Natural killer cell (primary cell): Measurements from ENCODE around the gene ST6GAL1. TPM values are rescaled to one million over a fixed set of nuclear protein-coding genes. Genes with fewer than 3 reads are reported as not detected.
A peak's percentile ranks its signal among the peaks of the same experiment; 100 is the strongest.

ENCODE experiments used
- ATAC-seq, 3 donors: fragments of 150-1000 bp in 2 of 3; fragments of 200-7000 bp in 1 of 3; cut with Tn5 transposase; 1 replicate in 1 of 3; 2 replicates in 2 of 3; pipeline ENCODE4 v1.10.0; 2021; ENCODE audit warnings: mild to moderate bottlenecking in 2 of 3, moderate library complexity in 2 of 3
- DNase-seq, 2 donors: peaks; one replicate each; pipeline versions ENCODE4 v3.0.0 to v3.0.0-alpha.2; 2013 to 2021; ENCODE audit warnings: mixed read lengths in 1 of 2
- H3K27ac ChIP-seq: one replicate; pipeline ENCODE4 v1.5.1; 2013; ENCODE audit warnings: mild to moderate bottlenecking, low read length
- H3K27me3 ChIP-seq: one replicate; pipeline ENCODE4 v1.6.1; 2013; ENCODE audit warnings: low read length; ENCODE audit not compliant: control insufficient read depth, insufficient read depth
- H3K36me3 ChIP-seq: one replicate; pipeline ENCODE4 v1.6.1; 2013; ENCODE audit warnings: low read length; ENCODE audit not compliant: control insufficient read depth, insufficient read depth
- H3K4me1 ChIP-seq: one replicate; pipeline ENCODE4 v1.6.1; 2013; ENCODE audit warnings: low read length; ENCODE audit not compliant: control insufficient read depth, insufficient read depth
- H3K4me3 ChIP-seq: one replicate; pipeline ENCODE4 v1.5.1; 2013; ENCODE audit warnings: low read length
- H3K9me3 ChIP-seq: one replicate; pipeline ENCODE4 v1.6.1; 2013; ENCODE audit warnings: low read length; ENCODE audit not compliant: control insufficient read depth, insufficient read depth
- H3K27ac Mint-ChIP-seq, 2 donors: one replicate each; pipeline ENCODE4 v1.8.0; 2022; ENCODE audit warnings: mild to moderate bottlenecking in 2 of 2, mixed read lengths in 2 of 2, moderate library complexity in 1 of 2
- H3K27me3 Mint-ChIP-seq, 2 donors: one replicate each; pipeline ENCODE4 v1.8.0; 2022; ENCODE audit warnings: low read depth in 2 of 2, mixed read lengths in 2 of 2
- H3K36me3 Mint-ChIP-seq: one replicate; pipeline ENCODE4 v1.8.0; 2022; ENCODE audit warnings: mixed read lengths
- H3K4me1 Mint-ChIP-seq, 2 donors: one replicate each; pipeline ENCODE4 v1.8.0; 2022; ENCODE audit warnings: mixed read lengths in 2 of 2
- H3K4me3 Mint-ChIP-seq: one replicate; pipeline ENCODE4 v1.8.0; 2022; ENCODE audit warnings: mild to moderate bottlenecking, moderate library complexity, mixed read lengths
- H3K9me3 Mint-ChIP-seq, 2 donors: one replicate each; pipeline ENCODE4 v1.8.0; 2022; ENCODE audit warnings: mixed read lengths in 2 of 2
- CTCF ChIP-seq: fragments of 200-600 bp; IDR thresholded peaks from one replicate; pipeline ENCODE4 v1.8.0; 2022; ENCODE audit warnings: antibody characterized with exemption
- WGBS: methylation state at CpG from one replicate; pipeline ENCODE4 v1.1.7; 2013; ENCODE audit warnings: missing lambda C conversion rate; ENCODE audit not compliant: insufficient coverage; 5-methylcytosine and 5-hydroxymethylcytosine counted together
- intact Hi-C: fragments of 100-400 bp; cut with micrococcal nuclease; formaldehyde crosslinking; loops from one replicate; pipeline ENCODE4 v1.14.2; 2022
- total RNA-seq, 4 donors: library from RNA; stranded (reverse); fragments of 120-200 nt in 1 of 4; gene quantifications; one replicate each; pipeline versions ENCODE4 v1.2.3 to v1.2.4, GENCODE V29; 2013 to 2022

ST6GAL1 gene
- total RNA-seq, 3 donors from 2014 or later (not counting 1 experiment from before 2014, with no cell fraction given), result 121 to 182 (median 146) TPM

DNA sequence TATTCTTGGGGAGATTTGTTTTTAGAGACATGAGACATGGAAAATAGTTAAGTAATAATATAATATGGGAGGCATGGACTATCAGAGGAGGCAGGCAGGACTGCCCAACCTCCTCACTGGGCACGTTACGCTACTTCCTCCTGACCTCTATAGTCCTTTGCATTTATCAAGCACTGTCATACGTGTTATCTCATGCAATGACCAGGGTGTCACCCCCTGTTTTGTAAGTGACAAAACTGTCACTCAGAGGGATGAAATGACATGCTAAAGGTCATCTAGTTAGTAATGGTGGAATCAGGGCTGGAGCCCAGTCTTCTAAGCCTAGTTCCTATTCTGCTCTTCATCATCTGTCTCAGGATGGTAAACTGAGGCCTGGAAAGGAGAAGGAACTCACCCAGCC, 66.7 kb downstream of the ST6GAL1 start:
- ATAC-seq (no peak), DNase-seq (no peak)
- no peaks in the 10 kb centered on the region for H3K27me3 ChIP-seq
- Mint-ChIP-seq H3K4me3 (no peak overlapping the region), H3K36me3 (no peaks in the 10 kb centered on the region), H3K4me1 (peaks cover 41 to 45% of the 10 kb centered on the region in 2 donors), H3K9me3 (no peaks in the 10 kb centered on the region), H3K27me3 (no peaks in the 10 kb centered on the region), H3K27ac (peak overlapping the region; percentile 53 to 56)
- peak overlapping the region; percentile 31 for H3K4me3 ChIP-seq
- TF ChIP-seq CTCF, result no peak
- H3K9me3 ChIP-seq, result no peaks in the 10 kb centered on the region
- peaks cover 13% of the 10 kb centered on the region for H3K36me3 ChIP-seq
- intact Hi-C loops, result no loop called here
- peak overlapping the region; percentile 53 for H3K27ac ChIP-seq
- WGBS, result 59% methylated on average over 3 of the region's 3 CpGs
- H3K4me1 ChIP-seq, result peaks cover 31% of the 10 kb centered on the region

DNA sequence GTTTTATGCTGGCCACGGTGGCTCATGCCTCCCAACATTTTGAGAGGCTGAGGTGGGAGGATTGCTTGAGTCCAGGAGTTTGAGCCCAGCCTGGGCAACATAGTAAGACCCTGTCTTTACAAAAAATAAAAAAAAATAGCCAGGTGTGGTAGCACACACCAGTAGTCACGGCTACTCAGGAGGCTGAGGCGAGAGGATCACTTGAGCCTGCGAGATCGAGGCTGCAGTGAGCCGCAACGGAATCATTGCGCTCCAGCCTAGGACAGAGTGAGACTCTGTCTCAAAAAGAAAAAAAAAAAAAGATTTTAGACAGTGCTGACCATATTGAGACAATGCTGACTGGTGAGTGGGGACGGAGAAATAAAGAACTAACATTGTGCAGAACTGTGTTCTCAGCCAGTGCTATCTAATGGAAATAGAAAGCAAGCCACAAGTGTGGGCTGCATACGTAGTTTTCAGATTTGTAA, 67.2 kb downstream of the ST6GAL1 start:
- Histone ChIP-seq H3K27me3 (no peaks in the 10 kb centered on the region), H3K27ac (peak overlapping the region; percentile 57), H3K4me3 (peak overlapping the region; percentile 31), H3K9me3 (no peaks in the 10 kb centered on the region), H3K4me1 (peaks cover 31% of the 10 kb centered on the region), H3K36me3 (peaks cover 13% of the 10 kb centered on the region)
- Mint-ChIP-seq H3K27me3 (no peaks in the 10 kb centered on the region), H3K4me1 (peaks cover 45 to 47% of the 10 kb centered on the region in 2 donors), H3K36me3 (no peaks in the 10 kb centered on the region), H3K27ac (peak overlapping the region; percentile 53 to 56), H3K4me3 (no peak overlapping the region), H3K9me3 (no peaks in the 10 kb centered on the region)
- WGBS, result 85% methylated on average over 10 of the region's 10 CpGs
- intact Hi-C loops, result no loop called here
- no peak for TF ChIP-seq CTCF
- ATAC-seq (no peak), DNase-seq (no peak)

- H3K4me1 ChIP-seq, result peaks cover 38% of the 10 kb centered on the region
Observed at GRCh38 chr3:186998937-186999368, 68.6 kb downstream of the ST6GAL1 start.

More at GRCh38 chr3:186998937-186999368, 68.6 kb downstream of the ST6GAL1 start:
- Mint-ChIP-seq H3K27me3 (no peaks in the 10 kb centered on the region), H3K4me3 (no peak overlapping the region), H3K27ac (no peak overlapping the region), H3K36me3 (peaks cover 7% of the 10 kb centered on the region), H3K9me3 (no peaks in the 10 kb centered on the region), H3K4me1 (peaks cover 51 to 53% of the 10 kb centered on the region in 2 donors)
- 92% methylated on average over 9 of the region's 9 CpGs for WGBS
- no peak for DNase-seq
- TF ChIP-seq CTCF, result no peak
- Histone ChIP-seq H3K27ac (peak overlapping the region; percentile 0), H3K27me3 (no peaks in the 10 kb centered on the region), H3K4me3 (no peak overlapping the region), H3K36me3 (peaks cover 16% of the 10 kb centered on the region), H3K9me3 (no peaks in the 10 kb centered on the region)
- ATAC-seq, result no peak
- intact Hi-C loops, result no loop called here
